ENCODE results near the gene PCDHGB4. TPM values are rescaled to one million over a fixed set of nuclear protein-coding genes. Genes with fewer than 3 reads are reported as not detected.
A peak's percentile ranks its signal among the peaks of the same experiment; 100 is the strongest.

The PCDHGB4 gene
- total and polyA plus RNA-seq, 2 of the 8 experiments (the other 6 are each of a cell fraction or from before 2014, with no cell fraction given) = 8.0 to 9.1 TPM

- H4K8ac ChIP-seq (ENCODE audit: extremely low read depth, insufficient read depth, low read length) = no peak within 1 kb of the TSS; the same call in 1 of the 2 replicates
- H3K9me3 ChIP-seq (ENCODE audit: insufficient read depth in 2 of 2, low read depth in 1 of 2, low read length in 1 of 2) = peaks cover 33 to 46% of the 10 kb centered on the region in 2 experiments; a peak in 3 of 4 replicates
- no peaks in the 10 kb centered on the region for H3K27me3 ChIP-seq (replicated peaks in 1 of 4; ENCODE audit: control insufficient read depth in 3 of 4, extremely low read depth in 1 of 4, insufficient read depth in 3 of 4, low read length in 3 of 4)
- no peak within 1 kb of the TSS for H3K18ac ChIP-seq (ENCODE audit: extremely low read depth, low read length)
- H3K4me1 ChIP-seq (replicated peaks in 1 of 4; ENCODE audit: control insufficient read depth in 3 of 4, insufficient read depth in 4 of 4, low read length in 3 of 4) = no peaks in the 10 kb centered on the region
- H2BK12ac ChIP-seq (ENCODE audit: low read depth, low read length) = no peak within 1 kb of the TSS
- 72% methylated on average over 9 of the region's 9 CpGs; no CpG with 5 or more reads in 1 of the 2 experiments for WGBS, 2 experiments (ENCODE audit: extremely low coverage in 1 of 2, insufficient coverage in 1 of 2, insufficient read length in 1 of 2, insufficient replicate concordance in 2 of 2, low coverage in 1 of 2, low lambda C conversion rate in 2 of 2, missing lambda C conversion rate in 1 of 2)
- CTCF ChIA-PET (ENCODE audit: partially characterized antibody) = interaction anchor here (0.7 to 4.8 kb wide), 52 partner anchors 8 to 224 kb away, joined by 3 to 21 read pairs (median 4); partner anchors contain the start of genes PCDHB10, PCDHB14, PCDHB15 and PCDHB4
- H3K9ac ChIP-seq (replicated peaks in 1 of 4; ENCODE audit: extremely low read depth in 1 of 4, low read depth in 3 of 4, low read length in 3 of 4) = no peak within 1 kb of the TSS
- no peak within 1 kb of the TSS for H2BK5ac ChIP-seq (ENCODE audit: low read depth, low read length)
- no peak within 1 kb of the TSS for H2BK120ac ChIP-seq (replicated peaks; ENCODE audit: low read depth, low read length)
- H3K79me2 ChIP-seq (ENCODE audit: control insufficient read depth in 1 of 2, insufficient read depth in 2 of 2, low read length in 2 of 2) = no peaks in the 10 kb centered on the region
- no peak within 1 kb of the TSS for H3K4me2 ChIP-seq (ENCODE audit: insufficient read depth in 1 of 2, low read depth in 2 of 2, low read length in 2 of 2)
- no peaks in the 10 kb centered on the region for H4K20me1 ChIP-seq (replicated peaks in 1 of 2; ENCODE audit: control insufficient read depth in 1 of 2, insufficient read depth in 2 of 2, low read length in 2 of 2)
- DNase-seq (ENCODE audit: low read depth in 1 of 2, low spot score in 2 of 2) (no peak), FAIRE-seq (peak; percentile 76)
- no peaks in the 10 kb centered on the region for H3K23me2 ChIP-seq (ENCODE audit: low read depth, low read length)
- TF ChIP-seq SP4 (IDR thresholded peaks at IDR 0.05; ENCODE audit: low read length) (no peak), KDM4A (IDR thresholded peaks at IDR 0.05; ENCODE audit: low read depth, low read length, severe bottlenecking) (no peak), RAD21 (IDR thresholded peaks at IDR 0.05 in 1 of 2, conservative IDR thresholded peaks at IDR 0.05 in 1 of 2; ENCODE audit: low read depth in 2 of 2, low read length in 2 of 2) (peak; percentile 54 to 65), CTCF (IDR thresholded peaks at IDR 0.05; ENCODE audit: control extremely low read depth in 1 of 3, insufficient read depth in 1 of 3, low read depth in 1 of 3, low read length in 3 of 3) (peak in 2 of 3 experiments; percentile 64 to 68; a peak in 3 of 4 replicates), RXRA (IDR thresholded peaks at IDR 0.05; ENCODE audit: insufficient read depth, low read depth, low read length) (no peak), TBP (IDR thresholded peaks at IDR 0.05; ENCODE audit: low read depth, low read length) (no peak), YY1 (IDR thresholded peaks at IDR 0.05; ENCODE audit: low read depth, low read length) (peak; percentile 83), TCF12 (IDR thresholded peaks at IDR 0.05; ENCODE audit: low read depth, low read length) (no peak), RNF2 (IDR thresholded peaks at IDR 0.05; ENCODE audit: borderline replicate concordance, low read depth, low read length, missing control alignments, poor library complexity, severe bottlenecking) (no peak)
- H3K4me3 ChIP-seq (ENCODE audit: extremely low read depth in 1 of 4, insufficient read depth in 2 of 4, low read depth in 3 of 4, low read length in 4 of 4) = no peak within 1 kb of the TSS; a peak in 1 of 8 replicates
- no peak within 1 kb of the TSS for H2AK5ac ChIP-seq (ENCODE audit: low read depth, low read length)
- H3K56ac ChIP-seq (replicated peaks; ENCODE audit: insufficient read length, low read depth, low read length) = no peak within 1 kb of the TSS
- H3K36me3 ChIP-seq (ENCODE audit: control insufficient read depth in 2 of 4, insufficient read depth in 4 of 4, low read length in 3 of 4) = no peaks in the 10 kb centered on the region
- no peak within 1 kb of the TSS for H3K14ac ChIP-seq (ENCODE audit: insufficient read length)
- no peak within 1 kb of the TSS for H2BK20ac ChIP-seq (ENCODE audit: low read length)
- H2AFZ ChIP-seq (ENCODE audit: low read length) = peak within 1 kb of the TSS; percentile 11; the same call in 1 of the 2 replicates
- H4K91ac ChIP-seq (replicated peaks; ENCODE audit: insufficient read length, low read length) = no peak within 1 kb of the TSS
- no peak within 1 kb of the TSS for H3K4ac ChIP-seq (replicated peaks; ENCODE audit: insufficient read length, low read depth, low read length)
- POLR2A ChIA-PET (ENCODE audit: partially characterized antibody) = interaction anchor here (1.0 kb wide), 1 partner anchor 170 kb away, joined by 3 read pairs; no protein-coding TSS in a partner anchor
- H3K27ac ChIP-seq (ENCODE audit: low read depth, low read length) = no peak within 1 kb of the TSS
- no peak within 1 kb of the TSS for H4K5ac ChIP-seq (ENCODE audit: insufficient read length, low read depth, low read length)
- H3K23ac ChIP-seq (ENCODE audit: insufficient read length) = no peak within 1 kb of the TSS
- H3K79me1 ChIP-seq (ENCODE audit: low read depth, low read length) = no peaks in the 10 kb centered on the region
- H2BK15ac ChIP-seq (ENCODE audit: low read length) = no peak within 1 kb of the TSS
Observed at GRCh38 chr5:141343242-141343952, 44.1 kb upstream of the PCDHGB4 start, which contains the start of gene PCDHGA3. Gene PCDHGA3 (plus strand): TSS chr5:141343829. CDS start chr5:141344034, 205 bp downstream.

Data from H1 (cell line).